Endothelial cell of umbilical vein (primary cell): ENCODE data around the gene SLC6A1. TPM values are rescaled to one million over a fixed set of nuclear protein-coding genes. Genes with fewer than 3 reads are reported as not detected.

Source experiments
- BruUV-seq: library from RNA; stranded (reverse); fragments of 400-500 nt; replicated peaks from 2 replicates; lab custom pipeline; 2021; lab: Mats Ljungman, UMichigan
- CTCF ChIA-PET: fragments of 300-600, 350-600 bp; sonication (Branson Sonifier 250); formaldehyde crosslinking; loops from one replicate; lab custom pipeline; 2021; ENCODE audit warnings: antibody characterized with exemption, inconsistent platforms; lab: Charles Lee
- POLR2A ChIA-PET: fragments of 300-600, 350-600 bp; sonication (Branson Sonifier 250); formaldehyde crosslinking; loops from one replicate; lab custom pipeline; 2021; ENCODE audit warnings: antibody characterized with exemption, inconsistent platforms; lab: Charles Lee
- DNase-seq: peaks from one replicate; pipeline ENCODE4 v3.0.0-alpha.2; 2011; ENCODE audit warnings: low read depth, low spot score
- FAIRE-seq: peaks from 2 replicates; lab custom pipeline; 2011; peaks lifted over from hg19 to GRCh38; lab: Jason Lieb, UNC
- H2AFZ ChIP-seq: 2 replicates; pipeline ENCODE4 v1.6.0; 2012; ENCODE audit warnings: low read depth, low read length, control low read depth, inconsistent platforms
- H3K27ac ChIP-seq: 2 replicates; pipeline ENCODE4 v1.5.1; 2011; ENCODE audit warnings: low read depth, mild to moderate bottlenecking, control low read depth, low read length, moderate library complexity; ENCODE audit not compliant: insufficient read depth
- H3K27me3 ChIP-seq, 2 experiments: 2 replicates each; pipeline versions ENCODE4 v1.6.0 to v1.6.1; 2011; ENCODE audit warnings: low read length in 2 of 2, mixed read lengths in 1 of 2; ENCODE audit not compliant: control insufficient read depth in 2 of 2, insufficient read depth in 2 of 2
- H3K36me3 ChIP-seq, 2 experiments: 2 replicates in 1 of 2; 3 replicates in 1 of 2; pipeline ENCODE4 v1.5.1; 2011; ENCODE audit warnings: low read length in 2 of 2, mild to moderate bottlenecking in 1 of 2, moderate library complexity in 1 of 2; ENCODE audit not compliant: control insufficient read depth in 2 of 2, insufficient read depth in 2 of 2; ENCODE audit errors: extremely low read depth in 1 of 2
- H3K4me1 ChIP-seq: 3 replicates; pipeline ENCODE4 v1.5.1; 2011; ENCODE audit warnings: mild to moderate bottlenecking, low read length; ENCODE audit not compliant: control insufficient read depth, insufficient read depth; ENCODE audit errors: extremely low read depth
- H3K4me2 ChIP-seq: 2 replicates; pipeline ENCODE4 v1.6.1; 2011; ENCODE audit warnings: low read length, control low read depth, mixed read lengths; ENCODE audit not compliant: insufficient read depth
- H3K4me3 ChIP-seq, 3 experiments: fragments of 200-600 bp in 1 of 3; sonication (generic), shearing (Covaris generic) in 1 of 3; replicated peaks in 1 of 3; 2 replicates each; pipeline ENCODE4 v1.5.1; 2011 to 2016; ENCODE audit warnings: control low read depth in 3 of 3, low read length in 3 of 3, mild to moderate bottlenecking in 2 of 3, inconsistent platforms in 1 of 3, low read depth in 1 of 3, moderate library complexity in 1 of 3; ENCODE audit not compliant: insufficient read depth in 1 of 3
- H3K79me2 ChIP-seq: 2 replicates; pipeline ENCODE4 v1.6.0; 2012; ENCODE audit warnings: low read length, inconsistent platforms; ENCODE audit not compliant: control insufficient read depth, insufficient read depth
- H3K9ac ChIP-seq: replicated peaks from 2 replicates; pipeline ENCODE3; 2011; ENCODE audit warnings: low read length, control low read depth; ENCODE audit not compliant: insufficient read depth; ENCODE audit errors: extremely low read depth
- H3K9me1 ChIP-seq: replicated peaks from 3 replicates; pipeline ENCODE4 v1.6.0; 2011; ENCODE audit warnings: mild to moderate bottlenecking, low read length; ENCODE audit not compliant: control insufficient read depth, insufficient read depth; ENCODE audit errors: extremely low read depth
- H3K9me3 ChIP-seq: replicated peaks from 2 replicates; pipeline ENCODE4 v1.5.1; 2012; ENCODE audit warnings: low read length, inconsistent platforms; ENCODE audit not compliant: control insufficient read depth, insufficient read depth
- H4K20me1 ChIP-seq: replicated peaks from 2 replicates; pipeline ENCODE3; 2011; ENCODE audit warnings: mild to moderate bottlenecking, low read length; ENCODE audit not compliant: control insufficient read depth, insufficient read depth; ENCODE audit errors: extremely low read depth
- CTCF ChIP-seq, 2 donors: IDR thresholded peaks; 1 replicate in 1 of 2; 2 replicates in 1 of 2; pipeline ENCODE4 v1.5.1; 2011; ENCODE audit warnings: low read length in 2 of 2, mild to moderate bottlenecking in 2 of 2, moderate library complexity in 2 of 2, control low read depth in 1 of 2, inconsistent platforms in 1 of 2, low read depth in 1 of 2; ENCODE audit not compliant: insufficient read depth in 1 of 2; ENCODE audit errors: extremely low read depth in 1 of 2
- EZH2 ChIP-seq: IDR thresholded peaks from 2 replicates; pipeline ENCODE4 v1.6.1; 2012; ENCODE audit warnings: borderline replicate concordance, low read depth, mild to moderate bottlenecking, moderate library complexity, low read length, inconsistent platforms; ENCODE audit not compliant: severe bottlenecking
- FOS ChIP-seq: IDR thresholded peaks from 2 replicates; pipeline ENCODE4 v1.6.1; 2011; ENCODE audit warnings: mild to moderate bottlenecking, low read length, moderate library complexity, borderline replicate concordance; ENCODE audit not compliant: insufficient read depth
- MYC ChIP-seq: IDR thresholded peaks from one replicate; pipeline ENCODE4 v1.6.1; 2011; ENCODE audit warnings: mild to moderate bottlenecking, low read depth, low read length
- POLR2A ChIP-seq: IDR thresholded peaks from 2 replicates; pipeline ENCODE4 v1.6.1; 2012; ENCODE audit warnings: low read depth, mild to moderate bottlenecking, control low read depth, low read length
- dilution Hi-C: fragments of 300-500 bp; cut with MboI; formaldehyde crosslinking; loops from one replicate; pipeline ENCODE4 v1.15.0; 2019; ENCODE audit warnings: low sequenced_read_pairs; ENCODE audit not compliant: extremely low pct_ligation_motif_present
- intact Hi-C: fragments of 100-400 bp; cut with micrococcal nuclease; formaldehyde crosslinking; loops from one replicate; pipeline ENCODE4 v1.10.0; 2022
- polyA plus RNA-seq, 4 experiments: library from polyadenylated mRNA; depleted of rRNA in 3 of 4; stranded (reverse) in 3 of 4; unstranded in 1 of 4; fragments of >200 nt; gene quantifications; 2 replicates each; pipeline versions ENCODE4 v1.2.1 to v1.2.3, GENCODE V29; 2011 to 2012; ENCODE audit warnings: missing spikeins in 1 of 4
- total RNA-seq: library from RNA; stranded (reverse); gene quantifications from 2 replicates; pipeline ENCODE4 v1.2.3, GENCODE V29; 2021

SLC6A1 gene
- total and polyA plus RNA-seq, 2 donors (not counting 3 experiments of a cell fraction or from before 2014, with no cell fraction given) = not detected

- dilution Hi-C loops (no loop called here), intact Hi-C loops (loop anchor here (1.0 kb wide), 3 partner anchors 38 to 225 kb away; no protein-coding TSS in a partner anchor)
- ChIA-PET CTCF (interaction anchor here (1.0 to 2.3 kb wide), 10 partner anchors 9 to 352 kb away, joined by 3 to 8 read pairs (median 6); partner anchors contain the start of gene SLC6A1), POLR2A (no interaction called here)
- Histone ChIP-seq H3K9ac (no peak overlapping the region), H3K9me1 (no peaks in the 10 kb centered on the region), H3K79me2 (no peaks in the 10 kb centered on the region), H3K27me3 (peaks cover 4 to 15% of the 10 kb centered on the region in 2 experiments), H2AFZ (no peak overlapping the region), H3K4me1 (peaks cover 3% of the 10 kb centered on the region), H3K4me3 (no peak overlapping the region), H3K27ac (no peak overlapping the region), H4K20me1 (no peaks in the 10 kb centered on the region), H3K4me2 (peak overlapping the region; percentile 57), H3K36me3 (no peaks in the 10 kb centered on the region), H3K9me3 (no peaks in the 10 kb centered on the region)
- peak; percentile 53 for DNase-seq
- BruUV-seq = no TSS peak
- TF ChIP-seq CTCF (IDR thresholded peaks at IDR 0.05; ENCODE audit: extremely low read depth in 1 of 2, insufficient read depth in 1 of 2, low read depth in 1 of 2, low read length in 2 of 2) (peak; percentile 69 to 74), POLR2A (no peak)
- FAIRE-seq = peak; percentile 89
These were observed 9.2 kb upstream of the SLC6A1 start for GRCh38 chr3:10983219-10983916.

GRCh38 chr3:10984371-10984896 is 8.1 kb upstream of the SLC6A1 start:
- DNase-seq (no peak), FAIRE-seq (no peak)
- ChIA-PET CTCF (no interaction called here), POLR2A (no interaction called here)
- no TSS peak for BruUV-seq
- dilution Hi-C loops (no loop called here), intact Hi-C loops (no loop called here)
- Histone ChIP-seq H3K9ac (no peak overlapping the region), H4K20me1 (no peaks in the 10 kb centered on the region), H3K36me3 (no peaks in the 10 kb centered on the region), H3K9me1 (no peaks in the 10 kb centered on the region), H3K9me3 (no peaks in the 10 kb centered on the region), H3K4me1 (peaks cover 3% of the 10 kb centered on the region), H3K79me2 (no peaks in the 10 kb centered on the region), H3K4me3 (no peak overlapping the region), H3K27ac (no peak overlapping the region), H2AFZ (no peak overlapping the region), H3K27me3 (peaks cover 6 to 15% of the 10 kb centered on the region in 2 experiments), H3K4me2 (no peak overlapping the region)
- TF ChIP-seq EZH2 = no peak
- TF ChIP-seq CTCF (IDR thresholded peaks at IDR 0.05; ENCODE audit: extremely low read depth in 1 of 2, insufficient read depth in 1 of 2, low read depth in 1 of 2, low read length in 2 of 2) = no peak
- no peak for TF ChIP-seq FOS
- no peak for TF ChIP-seq MYC
